Glomerular visceral epithelial cell (primary cell): ENCODE data around the gene TRHDE.

Source experiments
- DNase-seq: peaks from one replicate; pipeline ENCODE4 v3.0.0-alpha.2; 2016; ENCODE audit errors: extremely low spot score

The TRHDE gene

GRCh38 chr12:72442217-72442616, 170.0 kb downstream of the TRHDE start:
- DNase-seq: no peak

GRCh38 chr12:72444125-72444524, 172.0 kb downstream of the TRHDE start:
- DNase-seq: no peak

GRCh38 chr12:72444566-72444965, 172.4 kb downstream of the TRHDE start:
- no peak for DNase-seq

DNA sequence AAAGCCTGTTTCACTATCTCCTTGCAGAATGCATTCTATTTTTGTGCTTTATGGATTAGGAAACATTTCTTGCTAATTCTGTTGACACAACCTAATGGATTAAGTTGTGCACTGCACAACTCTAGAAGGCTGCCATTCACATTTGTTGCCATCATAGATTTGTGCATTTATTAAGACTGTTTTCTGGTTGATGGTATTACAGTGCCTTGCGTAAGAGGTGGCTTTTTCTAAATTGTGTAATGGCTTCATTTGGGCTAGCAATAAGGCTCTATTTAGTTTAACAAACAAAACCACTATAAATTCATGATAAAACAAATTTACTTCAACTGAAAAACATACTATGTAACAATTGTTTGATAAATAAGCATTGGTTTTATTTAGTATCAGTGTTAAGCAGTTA, 175.9 kb downstream of the TRHDE start:
- no peak for DNase-seq

DNA sequence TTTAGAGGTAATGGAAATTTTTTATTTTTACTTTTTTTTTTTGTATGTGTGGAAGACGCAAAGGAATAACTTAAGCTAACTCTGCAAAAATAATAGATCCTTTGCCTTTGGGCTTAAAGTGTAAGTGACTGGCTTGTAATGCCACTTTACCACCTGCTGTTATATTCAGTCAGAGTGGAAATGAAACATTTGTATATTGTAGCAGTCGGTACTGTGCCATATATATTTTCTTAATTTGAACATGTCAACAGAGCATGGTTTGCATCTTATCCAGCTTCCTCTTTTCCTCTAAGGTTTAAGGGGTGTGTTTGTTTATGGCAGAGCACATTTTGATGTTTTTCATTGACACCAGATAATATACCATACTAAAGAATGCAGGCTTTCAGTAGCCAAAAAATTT, 176.6 kb downstream of the TRHDE start:
- DNase-seq: no peak

GRCh38 chr12:72453066-72453465, 180.9 kb downstream of the TRHDE start:
- no peak for DNase-seq

GRCh38 chr12:72453550-72453949, 181.4 kb downstream of the TRHDE start:
- no peak for DNase-seq

- no peak for DNase-seq
Measured at GRCh38 chr12:72464471-72464870, 192.3 kb downstream of the TRHDE start.

GRCh38 chr12:72465155-72465554, 193.0 kb downstream of the TRHDE start:
- no peak for DNase-seq

DNA sequence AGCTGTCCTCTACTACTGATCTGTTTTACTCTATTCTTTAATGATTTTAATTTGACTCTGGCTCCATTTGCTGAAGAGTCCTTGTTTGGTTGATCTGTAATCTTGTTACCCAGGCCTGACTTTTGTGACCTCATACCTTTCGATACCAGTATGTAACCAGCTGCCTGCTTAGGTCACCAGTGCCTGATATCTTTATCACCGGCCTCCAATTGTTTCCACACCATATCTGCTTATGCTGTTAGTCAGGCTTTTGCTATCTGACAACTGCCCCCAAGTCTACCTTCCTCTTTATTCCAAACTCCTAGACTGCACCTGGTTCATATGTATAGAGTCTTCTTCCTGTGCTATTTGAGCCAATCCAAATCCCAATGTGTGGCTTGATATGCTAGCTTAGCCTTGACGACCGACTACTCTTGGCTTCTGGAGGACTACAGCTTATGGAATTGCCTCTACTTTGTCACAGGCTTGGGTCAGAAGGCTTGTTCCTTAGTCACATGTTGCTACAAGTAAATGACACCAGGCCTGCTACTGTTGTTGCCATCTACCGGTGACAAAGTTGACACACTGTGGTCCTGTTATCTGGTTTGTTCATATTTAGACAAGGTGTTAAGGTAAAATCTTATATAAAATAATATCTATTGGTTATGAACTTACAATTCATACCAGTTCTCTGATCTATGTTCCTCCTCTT, 193.9 kb downstream of the TRHDE start:
- DNase-seq: no peak

- no peak for DNase-seq
Measured at GRCh38 chr12:72467985-72468384, 195.8 kb downstream of the TRHDE start.

DNA sequence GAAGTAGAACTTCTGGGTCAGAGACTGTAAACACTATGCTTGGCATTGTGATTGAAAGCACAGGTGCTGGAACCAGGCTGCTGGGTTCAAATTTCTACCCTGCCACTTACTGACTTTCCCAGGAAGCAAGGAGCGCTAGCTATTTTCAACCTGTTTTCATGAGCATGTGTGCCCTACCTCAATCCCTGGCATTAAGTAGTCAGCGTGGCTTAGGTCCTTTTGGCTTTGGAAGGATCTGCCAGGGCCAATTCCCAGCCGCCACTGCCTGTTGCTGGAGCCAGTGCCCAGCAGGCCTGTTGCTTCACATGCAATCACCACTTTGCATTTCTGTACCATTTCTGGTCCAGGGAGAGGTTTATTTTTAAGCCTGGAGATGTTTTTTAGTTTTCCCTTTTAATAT, 196.3 kb downstream of the TRHDE start:
- no peak for DNase-seq

GRCh38 chr12:72471806-72472205, 199.6 kb downstream of the TRHDE start:
- DNase-seq: no peak

- DNase-seq: no peak
Measured at GRCh38 chr12:72472350-72472749, 200.2 kb downstream of the TRHDE start.

DNA sequence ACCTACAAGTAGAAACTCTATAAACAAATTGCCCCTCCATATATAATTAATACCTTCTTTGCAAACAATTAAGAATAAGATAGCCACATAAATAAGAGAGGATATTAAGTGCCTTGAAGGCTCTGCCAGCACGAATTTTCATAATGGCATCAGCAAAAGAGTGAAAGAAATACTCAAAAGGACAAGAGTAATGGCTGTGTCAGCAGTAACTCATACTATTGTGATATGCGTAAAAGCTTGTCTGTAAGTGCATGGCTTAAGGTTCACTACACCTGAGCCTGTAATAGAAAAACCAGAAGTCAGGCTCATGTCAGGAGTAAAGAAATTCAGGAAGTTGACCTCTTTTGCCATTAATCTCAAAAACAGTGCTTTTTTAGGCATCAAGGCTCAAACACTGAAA, 204.1 kb downstream of the TRHDE start:
- DNase-seq: no peak

DNA sequence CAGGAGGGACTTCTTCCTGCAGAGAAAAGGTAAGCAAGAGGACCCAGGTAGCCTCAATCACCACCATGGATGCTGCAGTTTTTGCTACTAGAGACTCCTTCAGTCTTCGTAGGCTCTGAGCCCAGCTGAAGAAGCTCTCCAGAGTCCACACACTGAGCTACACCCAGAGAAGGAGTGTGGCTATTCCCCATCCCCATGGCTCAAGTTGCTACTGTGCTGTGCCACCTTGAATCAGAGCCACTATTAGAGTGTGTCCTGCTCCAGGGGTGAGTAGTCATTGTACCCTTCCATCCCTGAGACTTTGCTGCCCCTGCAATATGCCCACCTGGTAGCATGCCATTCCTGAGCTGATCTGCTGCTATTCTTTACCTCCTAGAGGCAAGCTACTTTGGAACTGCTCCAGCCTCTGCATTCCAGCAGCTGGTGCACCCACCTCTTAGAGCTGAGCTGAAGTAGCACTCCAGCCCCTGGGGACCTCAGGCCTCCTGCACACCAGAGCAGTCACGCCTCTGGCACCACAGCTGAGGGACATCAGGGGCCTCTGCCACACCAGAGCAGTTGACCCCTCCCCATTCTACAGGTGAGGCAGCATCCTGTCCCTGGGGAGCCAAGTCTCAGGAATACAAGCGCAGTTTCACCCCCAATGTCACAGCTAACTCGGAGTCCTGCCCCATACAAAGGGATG, 213.0 kb downstream of the TRHDE start:
- no peak for DNase-seq

DNA sequence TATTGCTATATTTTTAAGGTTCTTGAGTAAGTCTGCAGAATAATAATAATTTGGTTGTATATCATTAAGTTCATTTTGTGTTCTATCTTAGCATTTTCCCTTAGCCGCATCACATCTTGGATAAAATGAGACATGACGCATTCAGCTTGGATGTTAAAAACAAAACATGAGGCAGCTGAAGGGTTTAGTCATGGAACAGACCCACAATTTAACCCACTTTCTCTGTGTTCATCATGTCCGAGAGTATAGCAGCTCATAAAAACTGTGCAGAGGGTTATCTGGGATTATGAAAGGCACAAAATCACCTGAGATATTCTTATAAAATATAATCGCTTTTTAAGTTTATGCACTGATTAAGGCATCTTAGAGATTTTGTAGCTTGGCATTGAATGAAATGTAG, 219.3 kb downstream of the TRHDE start:
- DNase-seq: no peak

- DNase-seq: no peak
Measured at GRCh38 chr12:72493407-72493806, 221.2 kb downstream of the TRHDE start.

DNA sequence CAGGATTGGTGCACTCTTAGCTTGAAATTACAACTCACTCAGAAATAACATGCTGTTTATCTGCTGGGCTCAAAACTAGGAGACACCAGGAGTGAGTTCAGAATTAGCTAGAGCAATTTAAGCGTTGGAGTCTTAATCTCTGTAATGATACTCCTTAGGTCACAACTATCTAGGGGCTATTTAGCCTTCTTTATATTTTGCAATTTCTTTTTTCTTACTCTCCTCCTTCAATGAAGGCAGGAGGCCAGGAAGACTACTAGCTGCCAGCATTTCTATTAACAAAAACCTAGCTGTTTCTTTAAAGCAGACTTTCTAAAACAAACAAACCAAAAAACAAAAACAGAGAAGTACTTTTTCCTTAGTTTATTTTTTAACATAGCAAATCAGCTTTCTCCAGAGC, 226.2 kb downstream of the TRHDE start:
- no peak for DNase-seq

DNA sequence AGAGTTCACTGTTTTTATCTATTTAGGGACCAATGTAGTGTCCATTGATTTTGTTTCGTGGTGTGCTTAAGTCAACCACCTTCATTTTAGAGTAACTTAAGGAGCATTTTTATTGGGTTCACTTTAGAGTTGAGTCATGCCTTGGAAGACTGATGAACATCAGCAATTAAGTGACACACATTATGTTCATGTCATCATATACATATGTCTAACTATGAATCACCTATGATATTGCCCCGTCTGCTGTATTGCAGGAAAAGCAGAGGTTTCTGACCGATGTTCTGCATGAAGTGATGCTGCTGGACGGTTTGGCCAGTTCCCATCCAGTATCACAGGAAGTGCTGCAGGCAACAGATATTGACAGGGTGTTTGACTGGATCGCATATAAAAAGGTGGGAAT, 227.1 kb downstream of the TRHDE start:
- DNase-seq: no peak

GRCh38 chr12:72502546-72502945, 230.4 kb downstream of the TRHDE start:
- DNase-seq: no peak

DNA sequence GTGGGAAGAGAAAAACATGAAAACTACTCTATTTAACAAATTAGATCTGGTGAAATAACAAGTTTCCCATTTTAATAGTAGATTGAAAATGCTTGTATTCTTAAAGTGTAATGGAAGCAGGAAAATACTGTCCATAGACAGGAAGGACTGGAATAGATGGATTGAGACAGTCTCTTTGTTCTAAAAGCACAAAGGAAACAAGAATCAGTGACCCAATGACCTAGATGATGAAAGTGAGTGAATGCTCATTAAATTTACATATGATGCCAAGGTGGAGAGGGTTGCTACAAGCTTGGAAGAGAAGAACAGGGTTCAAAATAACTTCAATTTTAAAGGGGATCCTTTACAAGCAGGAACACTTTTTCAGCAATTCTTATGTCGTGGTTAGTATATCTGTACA, 233.1 kb downstream of the TRHDE start:
- DNase-seq: no peak

DNA sequence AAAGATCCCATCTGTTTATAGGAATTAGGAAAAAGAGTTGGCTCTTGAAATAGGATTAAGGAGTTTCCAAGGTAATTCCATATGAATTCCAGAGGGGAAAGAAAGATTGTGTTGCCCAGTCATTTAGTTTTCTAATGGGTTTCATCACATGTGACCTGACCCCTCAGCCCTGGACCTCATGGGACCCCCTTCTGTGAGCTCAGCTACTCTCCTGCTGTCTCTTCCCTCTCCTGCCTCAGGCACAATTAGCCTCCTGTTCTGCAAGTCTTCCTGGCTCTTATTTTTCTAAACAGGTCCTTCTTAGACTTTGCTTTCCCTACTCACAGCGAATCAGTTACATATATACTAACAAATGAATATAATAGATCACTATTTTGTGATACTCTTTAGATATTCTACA, 237.7 kb downstream of the TRHDE start:
- DNase-seq: no peak

GRCh38 chr12:72510772-72511171, 238.6 kb downstream of the TRHDE start:
- DNase-seq: no peak
